H1 (cell line): ENCODE measurements around the gene MYBPC2. TPM values are rescaled to one million over a fixed set of nuclear protein-coding genes. Genes with fewer than 3 reads are reported as not detected.
A peak's percentile ranks its signal among the peaks of the same experiment; 100 is the strongest.

Experiments
- CTCF ChIA-PET: fragments of 300-600 bp; sonication (Branson Sonifier 250); formaldehyde crosslinking; loops from one replicate; lab custom pipeline; 2021; ENCODE audit not compliant: partially characterized antibody; lab: Charles Lee
- POLR2A ChIA-PET: fragments of 300-600 bp; sonication (Branson Sonifier 250); formaldehyde crosslinking; loops from one replicate; lab custom pipeline; 2021; ENCODE audit warnings: inconsistent platforms; ENCODE audit not compliant: partially characterized antibody; lab: Charles Lee
- DNase-seq, 2 experiments: peaks; one replicate each; pipeline versions ENCODE4 v3.0.0 to v3.0.0-alpha.2; 2010 to 2022; ENCODE audit warnings: low spot score in 2 of 2, low read depth in 1 of 2, mixed read lengths in 1 of 2
- FAIRE-seq: peaks from 2 replicates; lab custom pipeline; 2011; peaks lifted over from hg19 to GRCh38; lab: Jason Lieb, UNC
- H2AFZ ChIP-seq: 2 replicates; pipeline ENCODE4 v1.8.1; 2012; ENCODE audit warnings: low read length, inconsistent platforms
- H2AK5ac ChIP-seq: 2 replicates; pipeline ENCODE4 v1.6.1; 2013; ENCODE audit warnings: low read depth, low read length
- H2BK120ac ChIP-seq: replicated peaks from 2 replicates; pipeline ENCODE3; 2013; ENCODE audit warnings: low read depth, low read length, inconsistent platforms
- H2BK12ac ChIP-seq: 2 replicates; pipeline ENCODE4 v1.6.1; 2013; ENCODE audit warnings: low read depth, low read length
- H2BK15ac ChIP-seq: 2 replicates; pipeline ENCODE4 v1.6.1; 2013; ENCODE audit warnings: low read length
- H2BK20ac ChIP-seq: 2 replicates; pipeline ENCODE4 v1.6.1; 2013; ENCODE audit warnings: low read length
- H2BK5ac ChIP-seq: 2 replicates; pipeline ENCODE4 v1.6.1; 2013; ENCODE audit warnings: low read depth, low read length
- H3K14ac ChIP-seq: 2 replicates; pipeline ENCODE4 v1.6.1; 2013; ENCODE audit warnings: inconsistent platforms; ENCODE audit not compliant: insufficient read length
- H3K18ac ChIP-seq: 2 replicates; pipeline ENCODE4 v1.6.1; 2013; ENCODE audit warnings: low read length; ENCODE audit errors: extremely low read depth
- H3K23ac ChIP-seq: 2 replicates; pipeline ENCODE4 v1.6.1; 2013; ENCODE audit warnings: inconsistent platforms; ENCODE audit not compliant: insufficient read length
- H3K23me2 ChIP-seq: 2 replicates; pipeline ENCODE4 v1.6.1; 2013; ENCODE audit warnings: low read depth, low read length
- H3K27ac ChIP-seq: 2 replicates; pipeline ENCODE4 v1.6.1; 2011; ENCODE audit warnings: low read depth, low read length, inconsistent platforms
- H3K27me3 ChIP-seq, 4 experiments: replicated peaks in 1 of 4; 1 replicate in 1 of 4; 2 replicates in 3 of 4; pipeline versions ENCODE4 v1.6.1 to v1.8.1; 2011 to 2013; ENCODE audit warnings: low read length in 3 of 4, mild to moderate bottlenecking in 3 of 4, inconsistent platforms in 2 of 4, mixed read lengths in 2 of 4, moderate library complexity in 1 of 4; ENCODE audit not compliant: control insufficient read depth in 3 of 4, insufficient read depth in 3 of 4; ENCODE audit errors: extremely low read depth in 1 of 4
- H3K36me3 ChIP-seq, 4 experiments: 2 replicates each; pipeline versions ENCODE4 v1.6.1 to v1.8.1; 2011 to 2013; ENCODE audit warnings: mild to moderate bottlenecking in 4 of 4, low read length in 3 of 4, moderate library complexity in 2 of 4, control low read depth in 1 of 4, inconsistent platforms in 1 of 4; ENCODE audit not compliant: insufficient read depth in 4 of 4, control insufficient read depth in 2 of 4
- H3K4ac ChIP-seq: replicated peaks from 2 replicates; pipeline ENCODE3; 2013; ENCODE audit warnings: low read length, low read depth, mixed read lengths, inconsistent platforms; ENCODE audit not compliant: insufficient read length
- H3K4me1 ChIP-seq, 4 experiments: replicated peaks in 1 of 4; 1 replicate in 1 of 4; 2 replicates in 3 of 4; pipeline versions ENCODE4 v1.6.1 to v1.8.1; 2011 to 2013; ENCODE audit warnings: low read length in 3 of 4, inconsistent platforms in 2 of 4, mixed read lengths in 1 of 4; ENCODE audit not compliant: insufficient read depth in 4 of 4, control insufficient read depth in 3 of 4
- H3K4me2 ChIP-seq, 2 experiments: 2 replicates each; pipeline versions ENCODE4 v1.6.1 to v1.8.1; 2011 to 2013; ENCODE audit warnings: low read depth in 2 of 2, low read length in 2 of 2, control low read depth in 1 of 2, inconsistent platforms in 1 of 2, mild to moderate bottlenecking in 1 of 2; ENCODE audit not compliant: insufficient read depth in 1 of 2
- H3K4me3 ChIP-seq, 4 experiments: fragments of 200-600, 300-600 bp in 1 of 4; sonication (generic), shearing (Covaris generic), sonication (Bioruptor Twin) in 1 of 4; 2 replicates each; pipeline versions ENCODE4 v1.5.1 to v1.8.1; 2011 to 2016; ENCODE audit warnings: low read length in 4 of 4, low read depth in 3 of 4, control low read depth in 2 of 4, inconsistent platforms in 2 of 4, mild to moderate bottlenecking in 2 of 4, mixed read lengths in 1 of 4, moderate library complexity in 1 of 4; ENCODE audit not compliant: insufficient read depth in 2 of 4; ENCODE audit errors: extremely low read depth in 1 of 4
- H3K56ac ChIP-seq: replicated peaks from 2 replicates; pipeline ENCODE3; 2013; ENCODE audit warnings: low read depth, mild to moderate bottlenecking, mixed read lengths, low read length, inconsistent platforms; ENCODE audit not compliant: insufficient read length
- H3K79me1 ChIP-seq: 2 replicates; pipeline ENCODE4 v1.6.1; 2013; ENCODE audit warnings: low read depth, low read length, control low read depth
- H3K79me2 ChIP-seq, 2 experiments: 2 replicates each; pipeline versions ENCODE4 v1.6.1 to v1.8.1; 2012 to 2013; ENCODE audit warnings: low read length in 2 of 2, mild to moderate bottlenecking in 2 of 2, inconsistent platforms in 1 of 2; ENCODE audit not compliant: insufficient read depth in 2 of 2, control insufficient read depth in 1 of 2
- H3K9ac ChIP-seq, 4 experiments: replicated peaks in 1 of 4; 1 replicate in 1 of 4; 2 replicates in 3 of 4; pipeline versions ENCODE4 v1.6.1 to v1.8.1; 2011 to 2013; ENCODE audit warnings: low read depth in 3 of 4, low read length in 3 of 4, control low read depth in 2 of 4, mild to moderate bottlenecking in 2 of 4, moderate library complexity in 2 of 4, inconsistent platforms in 1 of 4; ENCODE audit errors: extremely low read depth in 1 of 4
- H3K9me3 ChIP-seq, 2 experiments: 2 replicates each; pipeline versions ENCODE4 v1.6.1 to v1.8.1; 2012 to 2013; ENCODE audit warnings: mild to moderate bottlenecking in 2 of 2, moderate library complexity in 2 of 2, control low read depth in 1 of 2, inconsistent platforms in 1 of 2, low read depth in 1 of 2, low read length in 1 of 2, mixed read lengths in 1 of 2; ENCODE audit not compliant: insufficient read depth in 2 of 2
- H4K20me1 ChIP-seq, 2 experiments: replicated peaks in 1 of 2; 2 replicates each; pipeline versions ENCODE3 to v1.8.1; 2011 to 2013; ENCODE audit warnings: inconsistent platforms in 2 of 2, low read length in 2 of 2, mild to moderate bottlenecking in 1 of 2; ENCODE audit not compliant: insufficient read depth in 2 of 2, control insufficient read depth in 1 of 2
- H4K5ac ChIP-seq: 2 replicates; pipeline ENCODE4 v1.6.1; 2013; ENCODE audit warnings: low read length, low read depth, mixed read lengths, inconsistent platforms; ENCODE audit not compliant: insufficient read length
- H4K8ac ChIP-seq: 2 replicates; pipeline ENCODE4 v1.8.0; 2013; ENCODE audit warnings: mild to moderate bottlenecking, moderate library complexity, low read length, inconsistent platforms; ENCODE audit not compliant: insufficient read depth; ENCODE audit errors: extremely low read depth
- H4K91ac ChIP-seq: replicated peaks from 2 replicates; pipeline ENCODE3; 2013; ENCODE audit warnings: low read length, mixed read lengths, inconsistent platforms; ENCODE audit not compliant: insufficient read length
- KDM4A ChIP-seq: IDR thresholded peaks from one replicate; pipeline ENCODE4 v1.7.1; 2012; ENCODE audit warnings: low read depth, mild to moderate bottlenecking, moderate library complexity, low read length, inconsistent platforms; ENCODE audit not compliant: severe bottlenecking
- POLR2A ChIP-seq, 2 experiments: IDR thresholded peaks; 1 replicate in 1 of 2; 2 replicates in 1 of 2; pipeline ENCODE4 v1.6.1; 2011; ENCODE audit warnings: low read depth in 2 of 2, low read length in 2 of 2, mild to moderate bottlenecking in 2 of 2; ENCODE audit errors: control extremely low read depth in 1 of 2
- WGBS, 2 experiments: shearing (Covaris generic) in 1 of 2; methylation state at CpG; one replicate each; pipeline versions ENCODE4 v1.1.6 to v1.1.7; 2013 to 2015; ENCODE audit warnings: low lambda C conversion rate in 2 of 2, mixed read lengths in 2 of 2, inconsistent platforms in 1 of 2, low coverage in 1 of 2, missing lambda C conversion rate in 1 of 2; ENCODE audit not compliant: insufficient replicate concordance in 2 of 2, insufficient coverage in 1 of 2, insufficient read length in 1 of 2; ENCODE audit errors: extremely low coverage in 1 of 2, missing lambda C conversion rate in 1 of 2; 5-methylcytosine and 5-hydroxymethylcytosine counted together
- polyA plus RNA-seq, 7 experiments: library from polyadenylated mRNA; depleted of rRNA in 3 of 7; stranded (reverse) in 5 of 7; unstranded in 2 of 7; fragments of >200 nt in 5 of 7; fragments of 200-250 nt in 2 of 7; gene quantifications; 1 replicate in 5 of 7; 2 replicates in 1 of 7; 4 replicates in 1 of 7; pipeline versions ENCODE4 v1.2.1 to v1.2.3, GENCODE V29; 2011 to 2013; ENCODE audit warnings: missing spikeins in 2 of 7, mixed read lengths in 2 of 7
- total RNA-seq: library from RNA; stranded (reverse); fragmentation: NEBNext Ultra II Directional; extraction: Animal tissue kit (Norgen Biotek cat#: 25700); gene quantifications from 2 replicates; pipeline ENCODE4 v1.2.1, GENCODE V29; 2021

The MYBPC2 gene
- total and polyA plus RNA-seq, 2 of the 8 experiments (the other 6 are each of a cell fraction or from before 2014, with no cell fraction given): 1.8 to 3.1 TPM

DNA sequence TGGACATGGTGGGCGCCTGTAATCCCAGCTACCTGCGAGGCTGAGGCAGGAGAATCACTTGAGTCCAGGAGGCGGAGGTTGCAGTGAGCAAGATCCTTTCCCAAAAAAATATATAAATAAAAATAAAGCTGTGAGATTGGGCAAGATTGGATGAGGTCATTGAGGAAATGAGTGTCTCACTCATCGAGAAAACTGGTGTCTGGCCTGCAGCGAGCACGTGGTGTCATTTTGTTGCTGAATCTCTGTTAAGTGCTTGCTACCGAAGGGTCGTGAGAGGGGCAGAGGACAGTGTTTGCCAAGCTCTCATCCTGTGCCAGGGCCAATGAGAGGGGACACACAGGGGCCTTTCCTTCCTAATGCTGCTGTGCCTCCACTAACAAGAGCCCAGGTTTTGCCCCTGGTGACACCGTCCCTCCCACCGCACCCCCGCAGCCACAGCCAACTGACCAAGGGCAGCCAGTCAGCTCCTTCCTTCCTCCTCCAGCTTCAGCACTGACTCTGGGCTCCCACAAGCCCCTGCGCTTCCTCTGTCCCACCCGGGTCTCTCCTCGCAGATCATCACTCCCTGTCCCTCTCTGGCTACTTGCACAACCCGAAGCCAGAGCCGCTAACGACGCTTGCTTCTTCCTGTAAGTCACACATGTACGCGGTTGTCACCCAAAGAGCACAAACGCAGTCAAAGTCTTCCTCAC is 45.4 kb upstream of the MYBPC2 start:
- Histone ChIP-seq H3K36me3 (peaks cover 6 to 24% (median 11%) of the 10 kb centered on the region in 4 experiments; a peak in 7 of 8 replicates), H2AFZ (no peak overlapping the region), H2BK12ac (no peak overlapping the region)
- TF ChIP-seq POLR2A (IDR thresholded peaks at IDR 0.05; ENCODE audit: control extremely low read depth in 1 of 2, low read depth in 2 of 2, low read length in 2 of 2): 0 out of 3 replicates have a peak, but pooled peaks of 1 of the 2 experiments have one; percentile 19
- no peak for TF ChIP-seq KDM4A
- TF ChIP-seq, all 59 proteins: peak for 1
- H3K56ac ChIP-seq: no peak overlapping the region
- H2BK120ac ChIP-seq: no peak overlapping the region
- no peak overlapping the region for H2BK15ac ChIP-seq
- DNase-seq (no peak), FAIRE-seq (no peak)
- no peak overlapping the region for H3K23ac ChIP-seq
- no peak overlapping the region for H3K27ac ChIP-seq
- POLR2A ChIA-PET: interaction anchor here (0.6 to 4.0 kb wide), 9 partner anchors 11 to 147 kb away, joined by 3 to 15 read pairs (median 4); partner anchors contain the start of gene NR1H2
- 96% methylated on average over 21 of the region's 21 CpGs; no CpG with 5 or more reads in 1 of the 2 experiments for WGBS, 2 experiments
- H4K5ac ChIP-seq: no peak overlapping the region
- H3K4me1 ChIP-seq: peaks cover 0 to 3% (median under 1%) of the 10 kb centered on the region in 4 experiments; a peak in 4 of 7 replicates
- H3K23me2 ChIP-seq: peaks cover 9% of the 10 kb centered on the region; the same call in 1 of the 2 replicates
- H3K27me3 ChIP-seq: no peaks in the 10 kb centered on the region
- no peak overlapping the region; a peak in 1 of 7 replicates for H3K9ac ChIP-seq
- H2AK5ac ChIP-seq: no peak overlapping the region
- H2BK20ac ChIP-seq: no peak overlapping the region
- no peak overlapping the region for H4K91ac ChIP-seq
- peaks cover 12% of the 10 kb centered on the region for H3K79me1 ChIP-seq
- no peak overlapping the region for H3K18ac ChIP-seq
- CTCF ChIA-PET: interaction anchor here (1.6 kb wide), 1 partner anchor 15 kb away, joined by 6 read pairs; no protein-coding TSS in a partner anchor
- no peak overlapping the region for H3K4me2 ChIP-seq
- H3K4ac ChIP-seq: no peak overlapping the region
- peaks cover 12 to 51% of the 10 kb centered on the region in 2 experiments; a peak in 3 of 4 replicates for H3K79me2 ChIP-seq
- H3K9me3 ChIP-seq: peaks cover 0 to 14% of the 10 kb centered on the region in 2 experiments; a peak in 2 of 4 replicates
- no peak overlapping the region for H3K4me3 ChIP-seq
- H4K8ac ChIP-seq: no peak overlapping the region
- peaks cover 5 to 17% of the 10 kb centered on the region in 2 experiments for H4K20me1 ChIP-seq
- H3K14ac ChIP-seq: no peak overlapping the region
- no peak overlapping the region for H2BK5ac ChIP-seq
